ENCODE data around the gene TBC1D22A. TPM values are rescaled to one million over a fixed set of nuclear protein-coding genes. Genes with fewer than 3 reads are reported as not detected.

The TBC1D22A gene
- total RNA-seq, 2 donors from 2014 or later: 28.9 to 31.3 TPM

DNA sequence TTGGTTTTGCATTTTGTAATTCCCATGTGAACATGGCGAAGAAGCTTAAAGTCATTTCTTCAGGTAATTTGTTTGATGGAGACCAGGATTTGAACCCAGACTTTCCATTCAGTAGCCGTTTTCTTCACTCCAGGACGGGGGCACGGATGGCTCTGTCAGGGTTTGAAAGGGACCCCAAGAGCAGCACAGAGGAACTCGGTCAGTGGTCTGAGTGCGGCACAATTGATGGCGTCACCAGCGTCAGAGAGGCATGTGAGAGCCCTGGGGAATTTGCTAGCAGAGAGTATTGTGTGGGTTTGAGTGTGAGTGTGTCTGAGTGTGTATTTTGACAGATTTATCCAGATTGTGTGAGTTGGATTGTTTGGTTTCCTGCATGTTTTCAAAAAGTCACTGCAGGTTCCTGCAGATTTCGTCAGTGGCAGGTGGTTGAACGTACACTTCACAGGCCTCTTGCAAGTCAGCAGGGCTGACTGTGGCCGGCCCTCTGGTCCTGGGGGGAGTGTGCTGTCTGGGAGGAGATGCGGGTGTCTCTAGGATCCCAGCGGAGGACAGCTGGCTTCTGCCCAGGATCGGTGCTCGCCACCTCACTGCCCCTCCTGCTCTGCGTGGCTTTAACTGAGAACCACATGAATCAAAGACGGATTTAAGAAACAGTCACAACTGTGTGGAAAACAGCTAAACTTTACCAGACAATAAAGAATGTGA is 199.3 kb downstream of the TBC1D22A start:
- Histone ChIP-seq H3K27me3 (replicated peaks; ENCODE audit: insufficient read depth) (no peaks in the 10 kb centered on the region), H3K36me3 (no peaks in the 10 kb centered on the region), H3K4me1 (ENCODE audit: control insufficient read depth in 1 of 2, low read depth in 2 of 2) (no peaks in the 10 kb centered on the region), H3K9me3 (no peaks in the 10 kb centered on the region), H3K27ac (no peak overlapping the region), H3K4me3 (no peak overlapping the region)
- TF ChIP-seq, protein P1, sequence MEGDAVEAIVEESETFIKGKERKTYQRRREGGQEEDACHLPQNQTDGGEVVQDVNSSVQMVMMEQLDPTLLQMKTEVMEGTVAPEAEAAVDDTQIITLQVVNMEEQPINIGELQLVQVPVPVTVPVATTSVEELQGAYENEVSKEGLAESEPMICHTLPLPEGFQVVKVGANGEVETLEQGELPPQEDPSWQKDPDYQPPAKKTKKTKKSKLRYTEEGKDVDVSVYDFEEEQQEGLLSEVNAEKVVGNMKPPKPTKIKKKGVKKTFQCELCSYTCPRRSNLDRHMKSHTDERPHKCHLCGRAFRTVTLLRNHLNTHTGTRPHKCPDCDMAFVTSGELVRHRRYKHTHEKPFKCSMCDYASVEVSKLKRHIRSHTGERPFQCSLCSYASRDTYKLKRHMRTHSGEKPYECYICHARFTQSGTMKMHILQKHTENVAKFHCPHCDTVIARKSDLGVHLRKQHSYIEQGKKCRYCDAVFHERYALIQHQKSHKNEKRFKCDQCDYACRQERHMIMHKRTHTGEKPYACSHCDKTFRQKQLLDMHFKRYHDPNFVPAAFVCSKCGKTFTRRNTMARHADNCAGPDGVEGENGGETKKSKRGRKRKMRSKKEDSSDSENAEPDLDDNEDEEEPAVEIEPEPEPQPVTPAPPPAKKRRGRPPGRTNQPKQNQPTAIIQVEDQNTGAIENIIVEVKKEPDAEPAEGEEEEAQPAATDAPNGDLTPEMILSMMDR (IDR thresholded peaks at IDR 0.05): no peak
- DNase-seq (ENCODE audit: low spot score): no peak
- no peak for ATAC-seq (ENCODE audit: insufficient number of reproducible peaks, low FRiP score, low read depth)

DNA sequence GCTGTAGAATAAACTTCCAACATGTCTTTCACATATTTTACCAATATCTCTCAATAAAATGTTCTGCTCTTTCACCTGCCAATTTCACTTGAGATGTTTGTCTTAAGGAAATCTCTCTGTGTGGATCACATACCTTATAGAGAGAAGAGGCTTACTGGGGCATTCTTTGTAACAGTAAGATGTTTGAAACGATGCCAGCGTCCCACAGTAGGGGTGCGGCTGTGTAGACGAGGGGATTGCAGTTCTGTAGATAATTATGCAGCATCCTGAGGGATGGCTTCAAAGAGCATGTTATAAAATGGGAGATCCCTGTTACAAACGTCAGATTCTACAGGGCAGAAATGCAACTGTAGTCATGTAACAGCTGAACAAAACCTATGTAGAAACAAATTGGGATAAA is 200.0 kb downstream of the TBC1D22A start:
- TF ChIP-seq, protein P1 (IDR thresholded peaks at IDR 0.05): no peak
- Histone ChIP-seq H3K36me3 (no peaks in the 10 kb centered on the region), H3K27ac (no peak overlapping the region), H3K9me3 (no peaks in the 10 kb centered on the region), H3K27me3 (replicated peaks; ENCODE audit: insufficient read depth) (no peaks in the 10 kb centered on the region), H3K4me3 (no peak overlapping the region), H3K4me1 (ENCODE audit: control insufficient read depth in 1 of 2, low read depth in 2 of 2) (no peaks in the 10 kb centered on the region)
- DNase-seq (ENCODE audit: low spot score) (no peak), ATAC-seq (ENCODE audit: insufficient number of reproducible peaks, low FRiP score, low read depth) (no peak)

DNA sequence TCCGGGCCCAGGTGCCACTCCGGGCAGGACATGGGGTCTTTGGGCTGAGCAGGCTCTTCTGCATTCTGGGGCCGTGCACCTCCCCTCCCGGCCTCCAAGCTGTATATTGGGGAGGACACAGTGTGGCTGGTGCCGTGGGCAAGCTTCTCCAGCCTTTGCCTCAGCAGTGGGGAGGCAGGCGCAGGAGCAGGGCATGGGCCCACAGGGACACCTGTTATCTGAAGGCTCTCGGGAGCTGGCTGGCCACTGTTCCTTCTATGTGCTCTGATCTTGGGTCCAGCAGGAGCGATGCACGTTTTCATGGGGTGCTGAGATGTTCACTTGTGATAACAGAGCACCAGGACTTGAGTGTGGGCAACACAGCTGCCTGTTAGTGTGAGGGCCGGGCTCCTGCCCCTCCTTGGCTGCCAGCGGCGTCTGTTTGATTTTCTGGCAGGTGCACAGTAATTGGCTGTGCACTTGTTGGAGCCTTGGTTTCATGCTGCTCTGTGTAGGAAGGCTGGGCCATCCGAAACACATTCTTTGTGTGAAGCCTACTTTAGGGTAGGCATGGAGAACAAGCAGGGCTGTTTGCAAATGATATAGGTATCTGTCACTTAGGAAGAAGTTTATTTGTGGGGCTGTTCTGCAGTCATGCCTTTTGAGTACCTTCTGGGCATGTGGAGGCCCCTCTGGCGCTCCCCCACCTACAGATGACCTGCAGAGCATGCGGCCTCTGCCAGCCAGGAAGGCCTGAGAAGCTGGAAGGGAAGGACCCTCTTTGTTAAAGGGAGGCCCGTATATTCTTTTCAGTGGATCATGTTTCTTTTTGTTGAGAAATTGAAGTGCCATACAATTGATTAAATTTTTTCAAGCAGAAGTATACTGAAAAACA is 201.5 kb downstream of the TBC1D22A start:
- no peaks in the 10 kb centered on the region for H3K36me3 ChIP-seq

DNA sequence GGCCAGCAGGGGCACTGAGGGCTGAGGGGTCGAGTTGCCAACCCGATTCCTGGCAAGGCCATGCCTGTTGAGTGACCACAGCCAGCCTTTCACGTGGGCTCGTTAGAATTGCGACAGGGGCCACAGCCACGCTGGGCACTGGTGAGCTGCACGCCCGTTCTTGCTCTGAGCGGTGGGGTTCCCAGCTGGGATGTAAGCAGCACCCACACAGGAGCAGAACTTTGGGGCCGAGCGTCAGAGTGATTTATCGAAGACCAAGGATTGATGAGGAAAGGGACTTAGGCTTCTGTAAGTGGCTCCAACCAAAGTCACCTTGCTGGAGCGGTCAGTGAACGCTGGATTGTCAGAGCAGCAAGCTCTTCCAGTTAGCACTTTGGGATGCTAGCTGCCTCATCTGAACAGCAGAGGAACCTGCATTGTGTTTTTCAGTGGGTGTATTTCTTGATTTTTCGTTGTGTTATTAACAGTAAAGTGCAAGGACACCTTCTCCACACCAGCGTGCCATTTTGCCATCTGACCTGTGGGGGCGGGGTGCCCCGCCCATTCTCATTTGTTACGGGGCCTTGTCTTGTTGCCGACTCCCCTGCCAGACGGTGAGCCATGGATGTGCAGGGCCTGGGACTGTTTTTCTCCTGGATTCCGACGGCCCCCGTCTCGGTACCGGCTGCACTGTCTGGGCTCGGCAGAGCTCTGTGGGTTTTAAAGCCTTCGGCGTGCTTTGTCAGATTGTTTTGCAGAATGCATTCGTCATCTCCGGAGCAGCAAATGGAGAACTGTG is 202.5 kb downstream of the TBC1D22A start:
- Histone ChIP-seq H3K4me3 (no peak overlapping the region), H3K27ac (no peak overlapping the region), H3K9me3 (no peaks in the 10 kb centered on the region), H3K36me3 (no peaks in the 10 kb centered on the region), H3K4me1 (ENCODE audit: control insufficient read depth in 1 of 2, low read depth in 2 of 2) (no peaks in the 10 kb centered on the region), H3K27me3 (replicated peaks; ENCODE audit: insufficient read depth) (no peaks in the 10 kb centered on the region)
- ATAC-seq (ENCODE audit: insufficient number of reproducible peaks, low FRiP score, low read depth): no peak
- TF ChIP-seq, protein P1 (IDR thresholded peaks at IDR 0.05): no peak
- DNase-seq (ENCODE audit: low spot score): no peak

More for the DNA sequence above, 201.5 kb downstream of the TBC1D22A start:
- TF ChIP-seq, protein P1 (IDR thresholded peaks at IDR 0.05): no peak
- Histone ChIP-seq H3K4me3 (no peak overlapping the region), H3K27ac (no peak overlapping the region), H3K4me1 (ENCODE audit: control insufficient read depth in 1 of 2, low read depth in 2 of 2) (no peaks in the 10 kb centered on the region), H3K27me3 (replicated peaks; ENCODE audit: insufficient read depth) (no peaks in the 10 kb centered on the region), H3K9me3 (no peaks in the 10 kb centered on the region)
- DNase-seq (ENCODE audit: low spot score) (no peak), ATAC-seq (ENCODE audit: insufficient number of reproducible peaks, low FRiP score, low read depth) (no peak)
